ENCODE results near the gene TMEM170A.
"Not testable (repeated sequence)": the region's sequence is repeated elsewhere in the genome, so short reads cannot be mapped to it uniquely, and the experiment has no call there.

The TMEM170A gene

DNA sequence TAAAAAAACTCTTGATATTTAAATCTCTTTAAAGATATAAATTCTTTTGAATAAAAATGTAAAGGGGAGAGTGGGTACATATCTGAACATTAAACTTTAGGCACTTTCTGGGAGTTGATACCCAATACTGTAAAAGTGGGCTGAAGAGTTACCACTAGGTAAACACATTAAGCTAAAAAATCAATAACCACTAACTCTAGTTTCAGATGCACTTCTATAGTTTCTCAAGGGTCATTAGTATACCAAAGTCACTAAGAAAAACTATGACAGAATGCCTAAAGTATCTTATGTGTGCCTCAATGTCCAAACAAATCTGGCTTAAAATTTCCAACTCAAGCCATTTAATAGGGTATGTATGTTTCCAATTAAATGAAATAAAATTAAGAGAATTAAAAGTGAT lies 18.1 kb downstream of the TMEM170A start:
- no peak for DNase-seq

DNA sequence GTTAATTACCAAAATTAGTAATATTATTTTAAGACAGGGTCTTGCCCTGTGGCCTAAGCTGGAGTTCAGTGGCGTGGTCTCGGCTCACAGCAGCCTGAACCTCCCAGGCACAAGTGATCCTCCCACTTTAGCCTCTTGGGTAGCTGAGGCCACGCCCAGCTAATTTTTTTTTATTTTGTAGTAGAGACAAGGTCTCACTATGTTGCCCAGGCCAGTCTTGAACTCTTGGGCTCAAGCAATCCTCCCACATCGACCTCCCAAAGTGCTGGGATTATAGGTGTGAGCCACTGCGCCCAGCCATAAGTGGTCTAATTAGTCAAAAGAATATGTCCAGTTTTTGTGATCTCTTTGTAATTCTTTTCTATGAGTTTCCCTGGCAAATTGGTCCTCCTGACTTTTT lies 19.2 kb downstream of the TMEM170A start:
- peak; percentile 18 for DNase-seq

DNA sequence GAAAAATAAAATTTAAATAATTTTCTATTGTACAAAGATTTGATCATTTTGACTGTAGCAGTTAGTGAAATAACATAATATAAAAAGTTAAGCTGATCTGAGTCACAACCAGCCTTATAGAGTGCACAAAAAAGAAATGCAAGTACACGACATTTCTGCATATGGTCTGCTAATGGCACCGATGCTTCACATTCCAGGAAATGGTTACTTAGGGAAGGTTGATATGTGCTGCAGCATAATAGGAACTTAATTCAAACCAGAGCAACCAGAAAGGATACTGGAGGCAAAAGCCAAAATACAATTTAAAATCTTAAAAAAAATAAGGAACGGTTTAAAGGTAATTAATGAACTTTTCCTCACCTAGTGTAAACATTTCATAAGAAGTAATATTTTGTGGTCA lies 21.2 kb downstream of the TMEM170A start:
- DNase-seq, result no peak

DNA sequence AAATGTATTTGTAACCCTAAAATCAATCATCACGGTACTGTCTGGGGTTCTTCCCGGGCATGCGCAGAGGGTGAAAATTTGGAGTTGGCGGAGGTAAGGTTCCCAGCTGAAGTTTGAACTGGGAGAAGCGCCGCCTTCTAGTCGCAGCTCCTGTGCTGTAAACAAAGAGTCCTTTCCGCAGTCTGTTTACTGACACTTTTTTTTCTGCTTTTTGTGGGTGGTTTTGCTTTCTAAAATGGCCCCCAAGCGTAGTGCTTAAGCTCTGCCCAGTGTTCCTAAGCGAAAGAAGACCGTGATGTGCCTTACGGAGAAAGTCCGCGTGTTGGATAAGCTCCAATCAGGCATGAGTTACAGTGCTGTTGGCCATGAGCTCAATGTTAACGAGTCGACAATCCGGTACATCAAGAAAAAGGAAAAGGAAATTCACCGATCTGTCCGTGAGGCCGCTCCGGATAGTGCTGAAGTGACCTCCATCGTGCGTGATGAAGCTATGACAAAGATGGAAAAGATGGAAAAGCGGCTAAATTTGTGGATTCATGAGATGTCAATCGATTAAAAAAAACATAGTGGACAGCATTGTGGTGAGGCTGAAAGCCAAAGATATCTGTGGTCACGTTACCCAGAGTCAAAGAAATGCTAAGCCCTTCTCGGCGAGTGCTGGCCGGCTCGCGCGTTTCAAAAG lies 30.6 kb downstream of the TMEM170A start:
- peak; percentile 85 for DNase-seq

DNA sequence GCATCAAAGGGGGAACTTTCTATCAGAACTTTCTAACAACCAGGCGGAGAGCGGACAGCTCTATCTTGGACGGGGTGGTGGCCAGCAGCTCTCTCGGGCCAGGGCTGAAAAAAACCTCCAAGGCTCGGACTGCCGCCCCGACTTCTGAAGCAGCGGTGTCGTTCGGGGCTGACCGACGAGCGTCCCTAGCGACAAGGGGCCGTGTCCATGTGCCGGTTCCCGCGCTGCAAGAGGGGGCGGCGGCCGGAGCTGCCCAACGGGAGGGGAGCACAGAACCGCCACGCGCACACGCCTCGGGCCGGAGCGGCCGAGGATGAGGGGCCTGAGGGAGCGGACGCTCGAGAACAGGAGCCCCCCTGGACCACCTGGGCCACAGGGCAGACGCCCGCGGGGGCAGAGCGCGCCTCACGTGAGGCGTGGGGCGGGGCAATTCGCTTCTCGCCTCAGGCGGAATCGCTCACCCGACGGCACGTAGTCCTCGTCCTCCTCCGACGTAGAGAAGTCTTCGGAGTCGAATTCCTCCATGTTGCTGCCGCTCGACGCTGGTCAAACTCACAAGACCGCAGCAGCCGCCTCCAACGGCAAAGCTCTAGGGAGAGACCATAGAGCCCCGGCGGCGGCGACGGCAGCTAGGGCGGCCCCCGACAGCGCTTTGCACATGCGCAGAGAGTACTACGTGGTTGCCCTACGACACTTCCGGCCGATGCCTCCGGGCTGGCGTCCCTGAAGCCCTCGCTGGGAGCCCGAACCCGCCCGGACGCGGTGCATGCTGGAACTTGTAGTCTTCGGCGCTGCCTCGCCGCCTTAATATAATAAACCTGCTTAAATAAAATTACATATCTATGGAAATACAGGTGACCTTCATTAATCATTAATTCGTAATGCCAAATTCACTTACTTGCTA lies 31.4 kb downstream of the TMEM170A start, which contains the start of gene CFDP1:
Gene CFDP1, minus strand, starts transcription at position 676 of the 904 bp plus-strand sequence. Its CDS starts 151 bp downstream, at position 525.
- peak; percentile 97 for DNase-seq

DNA sequence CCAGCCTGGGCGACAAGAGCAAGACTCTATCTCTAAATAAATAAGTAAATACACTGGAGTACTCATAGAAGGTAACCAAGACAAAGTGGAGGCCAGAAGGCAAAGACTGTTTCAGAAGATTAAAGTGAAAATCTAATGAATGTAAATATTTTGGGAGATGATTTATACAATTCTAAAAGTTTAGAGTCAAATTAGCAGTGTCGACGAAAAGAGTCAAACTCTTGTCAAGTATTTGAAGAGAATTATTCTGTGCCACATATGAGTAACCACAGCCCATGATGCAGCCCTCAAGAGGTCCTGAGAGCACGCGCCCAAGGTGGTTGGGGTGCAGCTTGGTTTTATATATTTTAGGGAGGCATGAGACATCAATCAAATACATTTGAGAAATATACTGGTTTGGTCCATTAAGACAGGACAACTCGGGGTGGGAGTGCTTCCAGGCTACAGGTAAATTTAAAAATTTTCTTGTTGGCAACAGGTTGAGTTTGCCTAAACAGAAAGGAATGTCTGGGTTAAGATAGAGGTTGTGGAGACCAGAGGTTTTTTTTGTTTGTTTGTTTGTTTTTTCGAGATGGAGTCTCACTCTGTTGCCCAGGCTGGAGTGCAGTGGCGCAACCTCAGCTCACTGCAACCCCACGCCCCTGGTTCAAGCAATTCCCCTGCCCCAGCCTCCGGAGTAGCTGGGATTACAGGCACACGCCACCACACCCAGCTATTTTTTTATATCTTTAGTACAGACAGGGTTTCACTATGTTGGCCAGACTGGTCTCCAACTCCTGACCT lies 34.7 kb downstream of the TMEM170A start:
- DNase-seq, result no peak

DNA sequence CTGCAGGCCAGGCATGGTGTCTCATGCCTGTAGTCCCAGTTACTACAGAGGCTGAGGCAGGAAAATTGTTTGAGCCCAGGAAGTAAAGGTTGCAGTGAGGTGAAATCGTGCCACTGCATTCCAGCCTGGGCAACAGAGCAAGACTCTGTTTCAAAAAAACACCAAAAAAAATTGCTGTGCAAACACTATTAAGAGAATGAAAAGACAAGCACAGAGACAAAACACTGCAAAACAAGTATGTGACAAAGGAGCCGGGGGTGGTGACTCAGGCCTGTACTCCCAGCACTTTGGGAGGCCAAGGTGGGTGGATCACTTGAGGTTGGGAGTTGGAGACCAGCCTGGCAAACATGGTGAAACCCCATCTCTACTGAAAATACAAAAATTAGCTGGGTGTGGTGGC lies 38.0 kb downstream of the TMEM170A start:
- not testable (repeated sequence) for DNase-seq

DNA sequence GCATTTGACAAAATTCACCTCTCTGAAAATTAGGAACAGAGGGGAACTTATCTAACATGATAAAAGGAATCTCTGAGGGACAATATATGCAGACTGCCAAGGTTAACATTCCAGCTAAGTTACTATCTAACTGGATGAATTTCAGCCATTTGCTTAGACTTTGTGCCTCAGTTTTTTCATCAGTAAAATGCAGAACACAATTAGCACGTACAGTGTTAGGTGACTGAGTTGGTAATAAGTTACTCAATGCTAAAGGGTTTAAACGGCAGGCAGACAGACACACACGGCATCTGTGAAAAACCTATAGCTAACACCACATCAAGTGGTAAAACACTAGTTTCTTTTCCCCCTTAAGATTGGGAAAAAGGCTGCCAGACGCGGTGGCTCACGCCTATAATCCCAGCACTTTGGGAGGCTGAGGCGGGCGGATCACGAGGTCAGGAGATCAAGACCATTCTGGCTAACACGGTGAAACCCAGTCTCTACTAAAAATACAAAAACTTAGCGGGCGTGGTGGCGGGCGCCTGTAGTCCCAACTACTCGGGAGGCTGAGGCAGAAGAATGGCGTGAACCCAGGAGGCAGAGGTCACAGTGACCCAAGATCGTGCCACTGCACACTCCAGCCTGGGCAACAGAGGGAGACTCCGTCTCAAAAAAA lies 40.3 kb downstream of the TMEM170A start:
- not testable (repeated sequence) for DNase-seq

DNA sequence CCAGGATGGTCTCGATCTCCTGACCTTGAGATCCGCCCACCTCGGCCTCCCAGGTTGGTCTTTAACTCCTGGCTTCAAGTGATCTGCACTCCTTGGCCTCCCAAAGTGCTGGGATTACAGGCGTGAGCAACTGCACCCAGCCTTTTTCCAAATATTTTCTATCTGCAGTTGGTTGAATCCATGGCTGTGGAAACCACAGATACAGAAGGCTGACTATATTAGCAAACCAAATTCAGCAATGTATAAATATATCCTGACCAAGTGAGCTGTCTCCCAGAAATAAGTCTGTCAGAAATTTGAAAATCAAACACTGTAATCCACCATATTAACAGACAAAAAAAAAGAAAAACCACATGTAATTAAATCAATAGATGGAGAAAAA lies 40.8 kb downstream of the TMEM170A start:
- DNase-seq, result no peak

DNA sequence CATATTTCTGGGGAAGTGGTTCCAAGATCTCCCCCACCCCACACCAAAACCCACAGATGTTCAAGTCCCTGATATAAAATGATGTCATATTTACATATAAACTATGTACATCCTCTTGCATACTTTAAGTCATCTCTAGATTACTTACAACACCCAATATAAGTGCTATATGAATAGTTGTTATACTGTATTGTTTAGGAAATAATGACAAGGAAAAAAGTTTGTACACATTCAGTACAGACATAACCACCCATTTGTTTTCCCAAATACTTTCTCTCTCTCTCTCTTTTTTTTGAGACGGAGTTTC lies 42.7 kb downstream of the TMEM170A start:
- DNase-seq, result no peak

DNA sequence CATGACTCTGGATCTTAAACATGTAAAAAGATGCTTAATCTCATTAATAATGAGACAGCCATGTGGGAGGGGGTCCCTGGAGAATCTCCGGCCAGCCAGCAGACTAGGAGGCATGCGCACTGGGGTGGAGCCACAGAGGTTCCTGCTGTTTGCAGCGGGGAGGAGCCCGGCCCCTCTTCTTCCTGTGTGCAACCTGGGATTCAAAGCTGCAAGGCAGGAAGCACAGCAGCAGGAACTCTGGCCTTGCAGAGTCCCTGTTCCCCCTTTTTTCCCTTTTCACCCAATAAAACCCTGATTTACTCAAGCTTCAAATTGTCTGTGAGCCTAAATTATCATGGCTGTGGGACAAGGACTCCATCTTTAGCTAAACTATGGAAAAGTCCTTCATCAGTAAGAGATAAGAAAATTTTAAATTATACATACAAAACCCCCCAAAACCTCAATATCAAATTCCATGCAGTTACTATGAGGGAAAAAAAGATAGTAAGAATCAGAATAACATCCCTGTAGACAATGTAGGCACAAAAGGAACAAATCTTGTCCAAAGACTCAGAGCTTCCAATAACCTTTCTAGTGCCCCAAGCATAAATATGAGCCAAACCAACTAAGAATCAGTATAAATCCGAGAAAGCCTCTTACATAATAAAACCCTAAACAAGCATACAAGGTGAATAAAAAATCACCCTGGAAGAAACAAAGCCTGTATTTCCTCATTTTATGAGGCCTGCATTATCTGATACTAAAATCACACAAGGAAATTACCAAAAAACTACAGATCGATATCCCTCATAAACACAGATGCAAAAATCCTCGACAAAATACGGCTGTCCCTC lies 43.3 kb downstream of the TMEM170A start:
- peak; percentile 95 for DNase-seq

DNA sequence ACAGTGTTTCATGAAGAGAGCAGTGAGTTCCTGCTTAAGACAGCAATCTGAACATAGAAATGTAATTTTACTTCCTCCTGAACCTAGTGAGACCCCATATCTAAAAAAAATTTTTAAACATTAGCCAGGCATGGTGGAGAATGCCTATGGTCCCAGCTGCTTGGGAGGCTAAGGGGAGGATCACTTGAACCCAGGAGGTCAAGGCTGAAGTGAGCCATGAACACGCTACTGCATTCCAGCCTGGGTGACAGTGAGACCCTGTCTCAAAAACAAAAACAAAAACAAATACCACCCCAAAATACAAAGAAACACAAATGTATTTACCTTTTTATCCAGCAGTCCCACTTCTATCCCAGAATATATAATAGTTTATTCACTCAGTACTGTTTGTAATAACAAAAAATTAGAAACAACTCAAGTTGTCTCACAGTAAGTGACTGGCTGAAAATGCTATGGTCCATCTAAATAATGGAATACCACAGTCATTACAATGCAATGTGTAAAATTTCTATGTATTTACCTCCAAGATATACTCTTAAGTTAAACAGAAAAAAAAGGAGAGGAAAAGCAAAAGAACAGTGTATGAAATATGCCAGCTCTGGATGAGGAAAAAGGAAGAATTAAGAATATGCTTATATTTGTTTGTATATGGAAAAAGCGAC lies 47.5 kb downstream of the TMEM170A start:
- no peak for DNase-seq

DNA sequence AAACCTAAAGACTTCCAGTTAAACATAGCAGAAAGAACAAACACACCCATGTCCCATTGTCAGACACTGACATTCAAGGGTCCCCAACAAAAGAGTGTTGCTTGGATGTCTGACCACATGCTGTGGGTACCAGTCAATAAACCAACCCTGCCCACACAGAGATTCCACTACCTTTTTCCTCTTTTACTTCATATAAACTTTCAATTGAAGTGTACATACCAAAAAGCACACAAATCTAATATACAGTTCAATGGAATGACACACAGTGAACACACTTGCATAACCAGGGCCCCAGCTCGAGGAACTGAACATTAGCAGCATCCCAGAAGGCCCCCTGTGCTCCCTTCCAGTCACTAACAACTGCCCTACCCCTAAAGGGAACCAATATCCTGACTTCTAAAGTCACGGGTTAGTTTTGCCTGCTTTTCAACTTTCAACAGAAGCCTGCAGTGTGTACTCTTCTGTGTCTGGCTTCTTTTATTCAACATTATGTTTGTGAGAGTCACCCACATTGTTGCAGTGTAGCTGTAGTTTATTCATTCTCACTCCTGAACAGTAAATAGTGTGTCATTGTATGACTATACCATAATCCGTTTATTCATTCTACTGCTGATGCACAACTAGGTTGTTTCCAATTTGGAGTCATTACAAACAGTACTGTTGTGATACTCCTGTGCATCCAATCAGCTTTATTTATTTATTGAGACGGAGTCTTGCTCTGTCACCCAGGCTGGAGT lies 49.2 kb downstream of the TMEM170A start:
- no peak for DNase-seq

DNA sequence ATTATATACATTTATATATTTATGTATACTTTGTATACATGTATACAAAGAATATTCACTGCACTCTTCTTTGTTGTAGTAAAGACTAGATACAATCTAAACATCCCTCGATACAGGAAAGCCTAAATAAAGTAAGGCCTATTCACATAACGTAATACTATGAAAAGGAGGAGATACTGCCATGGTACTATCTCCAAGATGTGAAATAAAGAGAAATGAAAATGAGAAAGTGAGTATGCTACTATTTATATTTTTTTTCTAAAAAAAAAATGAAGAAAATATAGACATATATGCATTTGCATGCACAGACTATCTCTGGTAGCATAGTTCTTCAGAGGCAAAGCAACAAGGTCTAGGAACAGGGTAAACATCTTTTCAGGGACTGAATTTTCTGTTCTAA lies 50.5 kb downstream of the TMEM170A start:
- DNase-seq, result no peak

DNA sequence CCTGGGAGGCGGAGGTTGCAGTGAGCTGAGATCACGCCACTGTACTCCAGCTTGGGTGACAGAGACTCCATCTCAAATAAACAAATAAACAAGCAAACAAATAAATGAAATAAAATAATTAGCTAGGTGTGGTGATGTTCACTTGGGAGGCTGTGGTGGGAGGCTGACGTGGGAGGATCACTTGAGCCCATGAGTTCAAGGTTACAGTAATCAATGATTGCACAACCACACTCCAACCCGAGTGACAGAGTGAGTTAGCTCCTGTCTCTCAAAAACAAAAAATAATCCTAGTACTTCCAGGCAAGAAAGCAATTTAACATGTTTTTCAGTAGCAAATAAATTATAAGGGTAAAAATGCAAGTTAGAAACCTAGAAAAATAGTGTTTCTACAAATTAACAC lies 57.5 kb downstream of the TMEM170A start:
- DNase-seq, result no peak

DNA sequence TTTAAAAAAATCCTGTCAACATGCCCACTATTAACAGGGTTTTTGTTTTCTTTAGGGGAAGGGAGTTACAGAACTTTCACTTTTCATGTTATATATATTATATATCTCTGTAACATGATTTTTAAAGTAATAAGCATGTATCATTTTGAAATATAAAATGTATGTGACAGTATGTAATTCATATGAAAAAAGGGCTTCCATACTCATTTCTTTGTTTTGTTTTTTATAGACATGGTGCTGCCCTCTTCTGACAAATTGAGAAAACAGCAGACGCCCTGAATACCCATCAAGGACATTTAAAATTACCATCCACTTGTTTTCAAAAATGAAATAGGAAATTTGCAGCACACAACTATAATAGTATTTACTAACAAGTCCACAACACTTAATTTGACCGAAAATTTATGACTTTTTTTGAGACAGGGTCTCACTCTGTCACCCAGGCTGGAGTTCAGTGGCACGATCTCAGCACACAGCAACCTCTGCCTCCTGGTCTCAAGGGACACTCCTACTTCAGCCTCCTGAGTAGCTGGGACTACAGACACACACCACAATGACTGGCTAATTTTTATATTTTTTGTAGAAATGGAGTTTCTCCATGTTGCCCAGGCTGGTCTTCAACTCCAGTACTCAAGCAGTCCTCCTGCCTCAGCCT lies 61.5 kb downstream of the TMEM170A start:
- peak; percentile 17 for DNase-seq

DNA sequence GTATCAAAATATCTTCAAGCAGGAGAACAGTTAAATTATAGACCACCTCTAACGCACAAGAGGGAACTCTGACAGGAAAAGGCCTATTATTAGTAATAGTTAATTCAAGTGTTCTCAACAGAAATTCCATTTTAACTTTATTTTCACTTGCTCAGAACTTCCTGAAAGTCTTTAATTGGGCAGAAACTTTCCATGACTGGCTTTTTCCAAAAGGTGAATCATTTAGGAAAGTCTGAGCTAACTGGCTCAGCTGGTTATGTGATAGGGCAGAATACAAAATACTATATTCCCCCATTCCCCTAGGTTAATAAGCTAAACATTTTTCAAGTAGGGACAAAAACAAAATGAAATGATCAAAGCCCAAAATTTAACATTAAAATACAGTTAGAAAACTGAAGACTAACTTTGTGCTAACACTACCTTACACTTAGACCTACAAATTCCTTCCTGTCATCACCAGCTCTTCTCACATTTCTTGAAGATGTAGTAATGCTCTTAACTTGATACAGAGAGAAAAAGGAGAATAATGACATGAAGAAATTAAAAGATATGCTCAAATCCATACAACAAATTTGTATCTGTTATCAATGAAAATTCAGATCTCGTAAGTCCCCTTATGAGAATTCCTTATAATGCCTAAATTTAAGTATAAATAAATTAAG lies 62.2 kb downstream of the TMEM170A start:
- DNase-seq, result no peak

DNA sequence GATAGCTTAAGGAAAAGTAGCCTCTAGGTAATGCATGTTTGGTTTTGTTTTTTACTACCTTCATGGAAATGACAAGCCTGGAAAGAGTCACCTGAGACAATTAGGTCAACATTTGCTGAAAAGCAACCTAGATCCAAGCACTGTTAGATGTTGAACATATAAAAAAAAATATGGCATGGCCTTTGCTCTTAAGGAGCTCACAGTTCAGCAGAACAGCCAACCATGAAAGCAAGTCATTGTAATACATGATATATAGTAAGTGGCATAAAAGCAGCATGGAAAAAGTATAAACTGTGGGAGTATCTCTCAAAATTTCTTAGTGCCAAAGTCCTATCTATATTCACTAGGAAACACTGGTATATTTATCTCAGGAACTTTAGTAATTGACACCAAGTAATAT lies 62.8 kb downstream of the TMEM170A start:
- DNase-seq, result no peak

DNA sequence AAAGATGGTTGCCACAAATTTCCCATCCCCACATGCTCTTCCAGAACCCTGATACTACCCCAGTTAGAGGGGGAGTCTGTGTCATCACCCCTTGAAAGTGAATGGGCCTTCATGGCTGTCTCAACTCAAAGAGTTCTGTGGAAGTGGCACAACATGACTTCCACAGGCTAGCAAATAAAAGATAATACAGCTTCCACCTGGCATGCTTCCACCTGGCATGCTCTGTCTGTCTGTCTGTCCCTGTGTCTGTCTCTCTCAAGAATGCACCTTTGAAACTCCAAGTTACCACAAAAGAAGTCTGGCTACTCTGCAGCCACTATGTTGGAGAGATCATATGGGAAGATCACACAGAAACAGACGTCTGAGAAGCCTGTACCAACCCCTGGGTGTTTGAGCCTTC lies 66.2 kb downstream of the TMEM170A start:
- no peak for DNase-seq

DNA sequence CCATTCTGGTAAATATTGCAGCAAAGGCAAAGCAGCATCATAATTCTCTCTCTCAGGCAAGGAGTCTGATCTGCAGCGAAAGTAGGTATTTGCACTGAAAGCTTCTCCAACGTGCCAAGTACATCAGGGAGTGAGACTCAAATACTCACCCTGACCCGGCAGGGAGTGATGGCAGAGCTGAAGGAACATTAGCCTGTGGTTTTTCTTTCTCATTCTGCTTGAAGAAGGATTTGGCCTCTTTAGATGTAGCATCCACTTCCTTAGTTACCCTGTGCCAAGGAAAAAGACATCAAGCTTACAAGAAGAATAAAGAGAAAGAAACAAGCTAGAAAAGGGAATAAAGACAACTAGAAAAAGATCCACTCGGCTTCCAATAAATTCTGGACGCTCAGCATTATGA lies 69.5 kb downstream of the TMEM170A start:
- no peak for DNase-seq
